Astrocyte (in vitro differentiated cells and primary cell): Measurements from ENCODE around the gene CD33. TPM values are rescaled to one million over a fixed set of nuclear protein-coding genes. Genes with fewer than 3 reads are reported as not detected.
"Not testable (repeated sequence)": the region's sequence is repeated elsewhere in the genome, so short reads cannot be mapped to it uniquely, and the experiment has no call there.

Source experiments
- DNase-seq: peaks from one replicate; pipeline ENCODE4 v3.0.0-alpha.2; 2010; ENCODE audit warnings: low read depth
- FAIRE-seq: peaks from 2 replicates; lab custom pipeline; 2011; peaks lifted over from hg19 to GRCh38; lab: Jason Lieb, UNC
- H2AFZ ChIP-seq: 2 replicates; pipeline ENCODE4 v1.6.0; 2012; ENCODE audit warnings: low read depth, low read length, inconsistent platforms
- H3K27ac ChIP-seq: 2 replicates; pipeline ENCODE4 v1.5.1; 2011; ENCODE audit warnings: low read depth, low read length, inconsistent platforms
- H3K27me3 ChIP-seq: 2 replicates; pipeline ENCODE4 v1.6.0; 2011; ENCODE audit warnings: low read length, inconsistent platforms; ENCODE audit not compliant: insufficient read depth
- H3K36me3 ChIP-seq: 2 replicates; pipeline ENCODE4 v1.5.1; 2011; ENCODE audit warnings: low read length, inconsistent platforms; ENCODE audit not compliant: insufficient read depth
- H3K4me1 ChIP-seq: 2 replicates; pipeline ENCODE4 v1.5.1; 2011; ENCODE audit warnings: low read length, inconsistent platforms; ENCODE audit not compliant: insufficient read depth
- H3K4me2 ChIP-seq: 2 replicates; pipeline ENCODE4 v1.6.0; 2012; ENCODE audit warnings: low read length, inconsistent platforms
- H3K4me3 ChIP-seq: 2 replicates; pipeline ENCODE4 v1.5.1; 2011; ENCODE audit warnings: low read depth, mild to moderate bottlenecking, low read length, inconsistent platforms; ENCODE audit not compliant: insufficient read depth
- H3K79me2 ChIP-seq: 2 replicates; pipeline ENCODE4 v1.6.0; 2012; ENCODE audit warnings: mild to moderate bottlenecking, low read length, inconsistent platforms; ENCODE audit not compliant: insufficient read depth
- H3K9ac ChIP-seq: 2 replicates; pipeline ENCODE4 v1.6.0; 2012; ENCODE audit warnings: mild to moderate bottlenecking, low read length, inconsistent platforms
- H3K9me3 ChIP-seq: 2 replicates; pipeline ENCODE4 v1.5.1; 2012; ENCODE audit warnings: low read depth, mild to moderate bottlenecking, low read length, inconsistent platforms; ENCODE audit not compliant: insufficient read depth
- H4K20me1 ChIP-seq: 2 replicates; pipeline ENCODE4 v1.6.0; 2012; ENCODE audit warnings: low read length, inconsistent platforms; ENCODE audit not compliant: insufficient read depth
- H3K27ac Mint-ChIP-seq: one replicate; pipeline ENCODE4 v1.8.0; 2021; ENCODE audit warnings: mild to moderate bottlenecking, mixed read lengths; ENCODE audit not compliant: unreplicated experiment
- H3K27me3 Mint-ChIP-seq: one replicate; pipeline ENCODE4 v1.8.0; 2021; ENCODE audit warnings: low read depth, mixed read lengths; ENCODE audit not compliant: unreplicated experiment
- H3K36me3 Mint-ChIP-seq: one replicate; pipeline ENCODE4 v1.8.0; 2021; ENCODE audit warnings: low read depth, mixed read lengths; ENCODE audit not compliant: unreplicated experiment
- H3K4me1 Mint-ChIP-seq: one replicate; pipeline ENCODE4 v1.8.0; 2021; ENCODE audit warnings: low read depth, mixed read lengths; ENCODE audit not compliant: unreplicated experiment
- H3K4me3 Mint-ChIP-seq: one replicate; pipeline ENCODE4 v1.8.0; 2021; ENCODE audit warnings: mild to moderate bottlenecking, moderate library complexity, mixed read lengths; ENCODE audit not compliant: unreplicated experiment
- H3K9me3 Mint-ChIP-seq: one replicate; pipeline ENCODE4 v1.8.0; 2021; ENCODE audit warnings: mild to moderate bottlenecking, mixed read lengths; ENCODE audit not compliant: unreplicated experiment
- CTCF ChIP-seq: IDR thresholded peaks from 2 replicates; pipeline ENCODE4 v1.5.1; 2011; ENCODE audit warnings: low read depth, mild to moderate bottlenecking, inconsistent platforms, low read length, moderate library complexity; ENCODE audit not compliant: insufficient read depth
- EZH2 ChIP-seq: IDR thresholded peaks from 2 replicates; pipeline ENCODE4 v1.6.1; 2012; ENCODE audit warnings: mild to moderate bottlenecking, low read length, inconsistent platforms; ENCODE audit not compliant: insufficient read depth
- total RNA-seq: library from RNA; stranded (reverse); gene quantifications from 2 replicates; pipeline ENCODE4 v1.2.1, GENCODE V29; 2021

Gene CD33
- total RNA-seq, 1 donor from 2014 or later: not detected

DNA sequence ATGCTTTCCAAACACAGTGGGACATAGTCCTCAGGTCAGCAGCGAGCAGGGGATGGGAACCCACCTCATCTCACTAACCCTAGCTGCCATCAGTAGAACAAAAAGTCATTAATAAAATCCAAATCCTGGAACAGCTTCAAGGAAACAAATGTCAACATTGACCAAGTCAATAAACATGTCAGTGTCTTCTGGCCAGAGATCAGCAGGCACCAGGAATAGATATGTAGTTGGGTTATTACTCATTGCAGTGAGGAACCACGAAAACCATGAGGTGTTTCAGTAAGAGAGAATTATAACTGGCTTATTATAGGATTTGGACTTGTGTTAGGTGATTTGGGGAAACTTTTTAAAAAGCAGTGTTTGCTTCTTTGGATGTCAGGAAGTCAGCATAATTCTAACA lies 17.1 kb upstream of the CD33 start:
- no peak overlapping the region for H3K4me3 ChIP-seq
- no peaks in the 10 kb centered on the region for H3K79me2 ChIP-seq
- TF ChIP-seq CTCF: no peak
- no peak for TF ChIP-seq EZH2
- no peak overlapping the region for H3K27ac ChIP-seq
- no peaks in the 10 kb centered on the region for H3K9me3 Mint-ChIP-seq
- no peaks in the 10 kb centered on the region for H3K4me1 ChIP-seq
- no peaks in the 10 kb centered on the region for H3K4me1 Mint-ChIP-seq
- no peaks in the 10 kb centered on the region for H3K27me3 Mint-ChIP-seq
- no peak overlapping the region for H3K9ac ChIP-seq
- no peak overlapping the region for H2AFZ ChIP-seq
- peaks cover 3% of the 10 kb centered on the region for H3K9me3 ChIP-seq
- H3K36me3 ChIP-seq: no peaks in the 10 kb centered on the region
- H3K4me2 ChIP-seq: no peak overlapping the region
- no peaks in the 10 kb centered on the region for H4K20me1 ChIP-seq
- no peak overlapping the region for H3K27ac Mint-ChIP-seq
- H3K4me3 Mint-ChIP-seq: no peak overlapping the region
- no peaks in the 10 kb centered on the region for H3K36me3 Mint-ChIP-seq
- no peak for DNase-seq
- no peaks in the 10 kb centered on the region for H3K27me3 ChIP-seq
- no peak for FAIRE-seq

- Mint-ChIP-seq H3K9me3 (no peaks in the 10 kb centered on the region), H3K27ac (no peak overlapping the region), H3K4me3 (no peak overlapping the region), H3K36me3 (no peaks in the 10 kb centered on the region), H3K27me3 (no peaks in the 10 kb centered on the region), H3K4me1 (no peaks in the 10 kb centered on the region)
- H3K27me3 ChIP-seq: no peaks in the 10 kb centered on the region
- no peaks in the 10 kb centered on the region for H3K4me1 ChIP-seq
- no peak for TF ChIP-seq EZH2
- no peak for TF ChIP-seq CTCF
- no peak overlapping the region for H3K27ac ChIP-seq
- H2AFZ ChIP-seq: no peak overlapping the region
- peaks cover 7% of the 10 kb centered on the region for H3K9me3 ChIP-seq
- DNase-seq: no peak
- H4K20me1 ChIP-seq: no peaks in the 10 kb centered on the region
- H3K79me2 ChIP-seq: no peaks in the 10 kb centered on the region
- H3K36me3 ChIP-seq: no peaks in the 10 kb centered on the region
- H3K9ac ChIP-seq: no peak overlapping the region
- FAIRE-seq: no peak
- H3K4me2 ChIP-seq: no peak overlapping the region
- no peak overlapping the region for H3K4me3 ChIP-seq
Observed at GRCh38 chr19:51210191-51210784, 14.6 kb upstream of the CD33 start.

DNA sequence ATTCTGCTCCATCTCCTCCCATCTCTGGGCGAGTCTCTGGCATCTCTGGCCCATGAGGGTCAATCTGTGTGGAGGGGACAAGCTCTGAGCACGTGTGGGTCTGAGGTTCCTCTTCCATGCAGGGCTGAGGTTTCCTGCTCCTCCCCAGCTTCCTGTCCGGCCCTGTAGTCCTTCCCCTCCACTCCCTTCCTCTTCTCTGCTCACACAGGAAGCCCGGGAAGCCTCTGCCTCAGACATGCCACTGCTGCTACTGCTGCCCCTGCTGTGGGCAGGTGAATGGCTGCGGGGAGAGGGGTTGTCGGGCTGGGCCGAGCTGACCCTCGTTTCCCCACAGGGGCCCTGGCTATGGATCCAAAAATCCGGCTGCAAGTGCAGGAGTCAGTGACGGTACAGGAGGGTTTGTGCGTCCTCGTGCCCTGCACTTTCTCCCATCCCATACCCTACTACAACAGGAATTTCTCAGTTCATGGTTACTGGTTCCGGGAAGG lies 14.0 kb upstream of the CD33 start:
- H3K27ac Mint-ChIP-seq, H4K20me1 ChIP-seq, H3K36me3 Mint-ChIP-seq, DNase-seq, H3K4me3 ChIP-seq, H3K4me1 ChIP-seq, H3K36me3 ChIP-seq, H3K79me2 ChIP-seq, H2AFZ ChIP-seq, H3K4me3 Mint-ChIP-seq, H3K27me3 Mint-ChIP-seq, H3K4me2 ChIP-seq, FAIRE-seq, H3K9ac ChIP-seq, H3K27me3 ChIP-seq, H3K4me1 Mint-ChIP-seq, H3K27ac ChIP-seq, H3K9me3 Mint-ChIP-seq: not testable (repeated sequence)
- peaks cover 10% of the 10 kb centered on the region for H3K9me3 ChIP-seq
